ENCODE results near the gene BRINP1.

Gene BRINP1

DNA sequence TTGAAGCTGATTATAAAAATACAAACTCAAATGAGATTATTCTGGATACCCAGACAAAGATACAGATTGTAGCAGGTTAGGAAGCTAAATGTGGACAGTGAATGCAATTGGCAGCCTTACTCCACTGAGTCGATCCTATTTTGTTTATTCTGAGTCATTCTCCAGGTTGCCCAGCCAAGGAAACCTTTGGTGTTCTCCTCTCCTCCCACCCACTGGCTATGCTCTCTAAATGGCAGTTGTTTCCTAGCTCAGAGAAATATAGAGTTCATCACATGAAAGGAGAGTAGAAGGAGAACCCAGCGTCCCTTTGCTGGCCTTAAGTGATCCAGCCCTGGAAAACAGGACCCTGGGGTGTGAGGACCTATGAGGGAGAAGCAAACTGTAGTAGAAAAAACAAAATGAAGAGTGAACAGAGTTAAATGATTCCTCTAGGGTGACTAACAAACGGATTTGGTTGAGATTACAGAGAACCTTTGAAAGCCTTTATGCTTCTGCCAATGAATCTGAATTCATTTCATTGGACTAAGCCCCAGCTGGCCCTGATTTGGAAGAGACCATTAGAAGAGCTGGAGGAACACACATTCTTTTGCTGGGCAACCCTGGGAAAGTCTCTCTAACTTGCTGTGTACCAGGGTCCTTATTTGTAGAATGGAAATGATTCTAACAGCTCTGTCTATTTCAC is 95.1 kb downstream of the BRINP1 start:
- DNase-seq: no peak

GRCh38 chr9:119273325-119273904 is 95.8 kb downstream of the BRINP1 start:
- DNase-seq: no peak

- DNase-seq: no peak
These were observed 96.6 kb downstream of the BRINP1 start for GRCh38 chr9:119272500-119273211.

DNA sequence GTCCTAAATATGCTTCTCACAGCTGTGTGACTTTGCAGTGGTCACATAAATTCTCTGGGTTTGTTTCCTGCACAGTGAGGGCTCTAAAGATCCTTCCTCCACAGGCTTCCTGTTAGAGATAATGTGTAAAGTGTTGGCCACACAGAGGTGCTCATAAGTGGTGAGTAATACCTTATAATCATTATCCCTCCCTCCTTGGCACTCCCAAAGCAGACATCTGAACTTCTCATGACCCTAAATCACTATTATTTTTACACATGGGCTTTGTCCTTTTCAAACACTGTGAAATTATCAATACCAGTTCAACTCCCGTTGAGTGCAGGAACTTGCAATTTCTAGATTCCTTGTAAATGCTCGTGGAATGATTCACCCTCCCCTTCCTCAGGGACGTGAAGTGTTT is 100.2 kb downstream of the BRINP1 start:
- DNase-seq: no peak

DNA sequence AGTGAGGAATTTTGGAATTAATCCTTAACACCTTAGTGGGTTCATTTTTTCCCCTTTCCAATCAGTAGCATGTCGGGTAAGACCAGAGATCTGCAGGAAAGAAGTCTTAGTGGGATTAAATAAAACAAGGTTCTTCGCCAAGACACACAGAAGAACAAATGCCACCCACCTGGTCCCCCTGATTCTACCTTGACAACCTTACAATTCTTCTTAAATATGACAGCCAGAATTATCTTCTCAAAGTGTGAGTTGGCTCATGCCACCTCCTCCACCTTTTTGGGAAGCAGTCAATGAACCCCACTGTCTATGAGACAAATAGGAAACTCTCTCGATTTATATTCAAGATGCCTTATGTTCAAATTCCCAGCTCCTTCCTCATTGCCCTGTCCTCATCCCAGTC is 105.1 kb downstream of the BRINP1 start:
- no peak for DNase-seq

DNA sequence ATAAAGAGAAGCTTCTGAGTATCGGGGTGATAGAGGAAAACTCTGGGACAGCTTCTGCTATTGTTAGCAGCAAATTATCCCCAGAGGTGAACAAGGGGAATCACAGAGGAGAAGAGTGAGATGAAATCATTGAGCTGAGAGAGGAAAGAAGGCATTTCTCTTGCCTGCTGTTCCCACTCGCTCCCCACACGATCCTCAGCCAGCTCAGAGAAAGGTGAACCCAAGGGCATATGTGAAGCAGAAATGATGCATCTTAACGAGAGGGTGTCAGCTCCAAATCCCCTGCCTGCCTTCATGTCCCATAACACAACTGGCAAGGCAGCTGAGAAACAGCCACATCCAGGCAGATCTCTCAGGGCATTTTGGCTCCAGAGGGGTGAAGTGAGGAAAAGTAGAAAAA is 111.6 kb downstream of the BRINP1 start:
- no peak for DNase-seq

GRCh38 chr9:119255116-119255515 is 114.1 kb downstream of the BRINP1 start:
- DNase-seq: no peak

GRCh38 chr9:119252671-119253299 is 116.5 kb downstream of the BRINP1 start:
- DNase-seq: no peak

DNA sequence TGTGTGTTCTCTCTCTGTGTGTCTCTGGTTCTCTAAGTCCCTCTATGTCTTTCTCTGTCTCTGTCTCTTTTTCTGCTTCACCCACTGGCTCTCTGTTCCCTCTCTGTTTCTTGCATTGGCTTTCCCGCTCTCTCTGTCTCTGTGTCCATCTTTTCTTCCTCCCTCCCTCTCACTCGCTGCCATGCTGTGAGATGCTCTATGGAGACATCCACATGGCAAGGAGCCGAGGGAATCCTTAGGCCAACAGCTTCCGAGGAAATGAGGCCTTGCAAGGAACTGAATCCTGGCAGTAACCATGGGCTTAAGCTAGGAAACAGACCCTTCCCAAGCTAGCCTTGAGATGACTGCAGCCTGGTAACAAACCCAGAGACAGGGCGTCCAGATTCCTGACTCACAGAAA is 117.3 kb downstream of the BRINP1 start:
- DNase-seq: no peak

DNA sequence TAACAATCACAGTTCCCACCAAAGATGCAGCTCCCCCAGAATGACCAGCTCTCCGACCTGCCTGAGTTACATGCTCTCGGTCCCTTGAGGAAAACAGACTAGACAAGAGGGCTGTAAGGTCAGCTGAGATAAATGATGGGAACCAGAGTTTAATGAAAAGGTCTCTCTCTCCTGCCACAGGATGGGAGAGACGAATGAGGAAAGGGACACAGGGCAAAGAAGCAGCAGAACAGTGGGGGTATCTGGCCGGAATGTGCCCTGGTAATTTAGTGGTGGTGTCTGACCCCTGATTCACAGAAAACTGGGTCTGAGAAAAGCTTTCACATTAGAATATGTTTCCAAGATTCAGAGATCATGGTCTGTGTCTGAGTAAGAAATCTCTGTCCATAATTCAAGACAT is 118.5 kb downstream of the BRINP1 start:
- no peak for DNase-seq

DNA sequence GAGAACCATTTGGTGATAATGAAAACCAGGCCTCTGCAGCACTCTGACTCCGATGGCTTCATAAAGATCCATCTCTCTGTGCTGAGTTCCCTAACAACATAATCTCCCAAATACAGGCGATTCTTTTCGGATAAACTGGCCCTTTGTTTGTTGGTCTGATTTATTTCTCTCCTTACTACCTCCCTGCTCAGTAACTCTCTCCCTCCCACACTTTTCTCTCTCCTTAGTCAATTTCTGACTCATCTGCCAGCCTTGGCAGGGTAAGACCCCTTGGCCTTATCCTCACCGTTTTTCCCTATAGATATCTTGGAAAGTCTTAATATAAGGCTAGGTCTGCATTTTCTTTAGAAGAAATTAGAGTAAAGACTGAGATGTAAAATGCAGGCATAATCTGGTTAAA is 128.7 kb downstream of the BRINP1 start:
- no peak for DNase-seq

DNA sequence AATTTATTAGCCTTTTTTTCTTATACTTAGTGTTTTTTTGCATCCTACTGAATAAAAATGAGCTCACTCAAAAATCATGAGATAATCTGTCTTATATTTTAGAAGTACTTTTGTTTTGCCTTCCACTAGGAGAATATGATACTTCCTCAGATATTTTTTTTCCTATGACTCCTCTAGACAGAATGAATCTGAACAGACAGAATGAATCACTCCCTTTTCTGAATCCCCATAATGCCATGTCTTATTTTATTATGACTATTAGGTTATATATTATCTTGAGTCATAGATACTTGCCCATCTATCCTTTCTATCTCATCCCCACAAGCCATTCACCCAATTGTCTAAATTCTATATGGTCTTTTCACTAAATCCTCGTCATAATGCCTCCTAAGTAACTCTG is 134.6 kb downstream of the BRINP1 start:
- no peak for DNase-seq

DNA sequence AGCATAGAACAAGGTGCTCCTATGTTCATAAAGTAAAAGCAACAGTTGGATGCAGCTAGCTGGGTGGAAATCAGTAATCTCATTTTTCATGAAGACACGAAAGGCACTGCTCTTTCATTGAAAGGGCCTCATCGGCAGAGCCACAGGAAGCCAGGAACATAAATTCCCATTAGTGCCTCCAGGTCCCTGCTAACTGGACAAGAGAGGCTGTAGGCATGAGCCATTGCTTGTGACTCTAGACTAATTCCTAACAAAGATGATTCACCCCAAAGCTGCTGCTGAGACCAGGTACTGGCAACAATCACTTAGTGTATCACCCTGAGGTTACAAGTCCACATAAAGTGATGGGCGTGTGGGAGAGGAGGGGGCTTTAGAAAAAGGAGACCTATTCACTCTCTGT is 141.8 kb downstream of the BRINP1 start:
- DNase-seq: no peak

DNA sequence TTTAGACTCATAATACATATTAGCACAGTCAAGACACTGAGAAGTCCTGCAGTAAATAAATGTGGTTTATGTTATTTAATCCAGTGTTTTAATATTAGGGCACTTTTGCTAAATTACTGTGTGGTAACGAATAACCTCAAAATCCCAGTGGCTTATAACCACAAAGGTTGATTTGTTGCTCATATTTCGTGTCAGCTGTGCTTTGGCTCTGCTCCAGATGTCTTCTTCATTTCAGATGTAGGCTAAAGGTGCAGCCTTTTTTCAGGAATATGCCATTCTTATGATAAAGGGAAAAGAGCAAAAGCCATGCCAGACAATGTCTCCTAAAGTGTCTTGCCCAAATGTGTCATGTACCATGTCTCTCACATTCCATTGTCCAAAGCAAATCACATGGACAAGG is 144.8 kb downstream of the BRINP1 start:
- no peak for DNase-seq

- DNase-seq: no peak
These were observed 148.0 kb downstream of the BRINP1 start for GRCh38 chr9:119221276-119221675.

- no peak for DNase-seq
These were observed 150.9 kb downstream of the BRINP1 start for GRCh38 chr9:119218293-119218692.

- no peak for DNase-seq
These were observed 152.4 kb downstream of the BRINP1 start for GRCh38 chr9:119216651-119217331.

DNA sequence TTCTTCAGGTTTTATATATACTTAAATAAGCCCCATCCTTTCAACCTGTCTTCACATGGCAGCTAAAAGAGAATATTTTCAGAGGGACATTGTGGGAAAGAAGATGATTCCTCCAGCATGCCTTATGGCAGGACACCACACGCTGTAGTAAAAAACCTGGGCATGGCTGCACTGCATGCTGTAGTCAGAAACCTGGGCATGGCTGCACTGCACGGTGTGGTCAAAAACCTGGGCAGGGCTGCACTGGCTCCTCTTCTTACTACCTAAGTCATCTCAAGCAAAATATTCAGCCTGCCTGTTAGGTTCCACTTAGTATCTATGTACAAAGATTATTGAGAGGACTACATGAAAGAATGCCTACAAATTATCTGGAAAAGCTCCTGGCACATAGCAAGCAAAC is 153.6 kb downstream of the BRINP1 start:
- no peak for DNase-seq

DNA sequence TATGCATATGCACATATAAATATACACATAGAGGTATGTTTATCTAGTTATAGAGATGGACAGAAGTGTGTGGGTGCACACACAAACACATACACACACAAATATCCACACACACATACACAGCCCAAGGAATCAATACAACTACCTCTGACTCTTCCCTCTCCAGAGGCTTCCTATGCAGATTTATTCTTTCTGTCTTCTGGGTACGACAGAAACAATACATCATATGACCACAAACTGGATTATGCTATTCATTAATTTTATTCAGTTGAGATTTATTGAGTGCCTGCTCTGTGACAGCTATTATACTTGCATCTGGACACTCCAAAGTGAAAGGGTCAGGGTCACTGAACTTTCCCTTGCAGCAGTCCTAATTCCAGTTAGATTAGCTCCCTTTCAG is 155.8 kb downstream of the BRINP1 start:
- no peak for DNase-seq

- DNase-seq: no peak
These were observed 171.2 kb downstream of the BRINP1 start for GRCh38 chr9:119197893-119198607.

DNA sequence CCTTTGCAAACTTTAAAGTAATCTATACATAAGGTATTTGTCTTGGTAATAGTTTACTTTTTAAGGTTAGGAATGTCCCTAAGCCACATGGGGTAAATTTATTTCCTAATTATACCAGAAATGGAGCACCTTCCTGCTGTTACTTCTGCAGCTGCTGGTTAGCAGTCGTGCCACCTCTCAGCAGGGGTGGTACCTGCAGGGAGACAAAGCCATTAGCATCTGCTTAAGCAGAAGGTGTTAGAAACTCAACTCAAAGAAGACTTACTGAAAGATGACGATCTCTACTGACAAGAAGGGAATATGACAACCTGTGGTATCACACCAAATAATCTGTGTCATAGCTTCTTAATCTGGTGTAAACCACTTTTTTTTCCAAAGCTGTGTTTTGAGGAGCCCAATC is 173.7 kb downstream of the BRINP1 start:
- no peak for DNase-seq

- no peak for DNase-seq
These were observed 183.9 kb downstream of the BRINP1 start for GRCh38 chr9:119185298-119185697.

Measured in NCI-H187 (cell line).